PC-9 (cell line): ENCODE measurements around the gene SNX20. TPM values are rescaled to one million over a fixed set of nuclear protein-coding genes. Genes with fewer than 3 reads are reported as not detected.

ENCODE experiments used
- BruUV-seq: library from RNA; stranded (reverse); fragments of 400-500 nt; replicated peaks from 2 replicates; lab custom pipeline; 2021; lab: Mats Ljungman, UMichigan
- CTCF ChIA-PET: fragments of 300-600 bp; sonication (Branson Sonifier 250); formaldehyde crosslinking; loops from one replicate; lab custom pipeline; 2022; ENCODE audit warnings: antibody characterized with exemption; lab: Charles Lee
- POLR2A ChIA-PET: fragments of 300-600 bp; sonication (Branson Sonifier 250); formaldehyde crosslinking; loops from one replicate; lab custom pipeline; 2022; ENCODE audit warnings: antibody characterized with exemption; ENCODE audit not compliant: unreplicated experiment; lab: Charles Lee
- DNase-seq, 2 experiments: peaks; one replicate each; pipeline versions ENCODE4 v3.0.0 to v3.0.0-alpha.2; 2015 to 2022; ENCODE audit warnings: mixed read lengths in 1 of 2
- H2AFZ ChIP-seq: fragments of 200-600 bp; sonication (generic); 2 replicates; pipeline ENCODE4 v1.8.1; 2017; ENCODE audit warnings: antibody characterized with exemption
- H3F3A ChIP-seq: fragments of 200-600 bp; sonication (generic); 2 replicates; pipeline ENCODE4 v1.8.1; 2017; ENCODE audit warnings: antibody characterized with exemption, mild to moderate bottlenecking, low read depth; ENCODE audit not compliant: insufficient read depth
- H3K27ac ChIP-seq: fragments of 200-600 bp; sonication (generic); 2 replicates; pipeline ENCODE4 v1.6.1; 2016; ENCODE audit warnings: mixed run types
- H3K27me3 ChIP-seq: fragments of 200-600 bp; sonication (generic); 2 replicates; pipeline ENCODE4 v1.6.1; 2016; ENCODE audit warnings: low read depth, mixed run types; ENCODE audit not compliant: insufficient read depth
- H3K36me3 ChIP-seq: fragments of 200-600 bp; sonication (generic); 2 replicates; pipeline ENCODE4 v1.6.1; 2016; ENCODE audit warnings: low read depth, mixed run types
- H3K4me1 ChIP-seq: fragments of 200-600 bp; sonication (generic); replicated peaks from 2 replicates; pipeline ENCODE4 v1.6.1; 2016; ENCODE audit warnings: mixed run types; ENCODE audit not compliant: insufficient read depth
- H3K4me2 ChIP-seq: fragments of 200-600 bp; sonication (generic); 2 replicates; pipeline ENCODE4 v1.6.1; 2017; ENCODE audit warnings: mixed run types
- H3K4me3 ChIP-seq: fragments of 200-600 bp; sonication (generic); 2 replicates; pipeline ENCODE4 v1.6.1; 2016; ENCODE audit warnings: mixed run types
- H3K79me2 ChIP-seq: fragments of 200-600 bp; sonication (generic); 2 replicates; pipeline ENCODE4 v1.6.1; 2017; ENCODE audit warnings: low read depth, mixed run types
- H3K9me2 ChIP-seq: fragments of 200-600 bp; sonication (generic); 2 replicates; pipeline ENCODE4 v1.8.1; 2017; ENCODE audit warnings: mild to moderate bottlenecking; ENCODE audit not compliant: insufficient read depth
- H3K9me3 ChIP-seq: fragments of 200-600 bp; sonication (generic); 2 replicates; pipeline ENCODE4 v1.8.1; 2016; ENCODE audit warnings: low read depth; ENCODE audit not compliant: insufficient read depth
- H4K20me1 ChIP-seq: fragments of 200-600 bp; sonication (generic); 2 replicates; pipeline ENCODE4 v1.8.1; 2017; ENCODE audit not compliant: insufficient read depth
- CTCF ChIP-seq: fragments of 200-600 bp; sonication (generic); conservative IDR thresholded peaks from 2 replicates; pipeline ENCODE4 v1.6.1; 2017; ENCODE audit warnings: mixed run types, antibody characterized with exemption, mild to moderate bottlenecking, moderate library complexity
- EZH2 ChIP-seq: fragments of 200-600 bp; sonication (generic); IDR thresholded peaks from 2 replicates; pipeline ENCODE4 v1.8.0; 2017; ENCODE audit warnings: antibody characterized with exemption, low read depth
- intact Hi-C: fragments of 100-400 bp; cut with micrococcal nuclease; formaldehyde crosslinking; loops from one replicate; pipeline ENCODE4 v1.10.0; 2022; ENCODE audit not compliant: unreplicated experiment
- total RNA-seq: library from RNA; stranded (reverse); gene quantifications from 2 replicates; pipeline ENCODE4 v1.2.3, GENCODE V29; 2021

The SNX20 gene
- total RNA-seq, 1 experiment from 2014 or later: not detected

DNA sequence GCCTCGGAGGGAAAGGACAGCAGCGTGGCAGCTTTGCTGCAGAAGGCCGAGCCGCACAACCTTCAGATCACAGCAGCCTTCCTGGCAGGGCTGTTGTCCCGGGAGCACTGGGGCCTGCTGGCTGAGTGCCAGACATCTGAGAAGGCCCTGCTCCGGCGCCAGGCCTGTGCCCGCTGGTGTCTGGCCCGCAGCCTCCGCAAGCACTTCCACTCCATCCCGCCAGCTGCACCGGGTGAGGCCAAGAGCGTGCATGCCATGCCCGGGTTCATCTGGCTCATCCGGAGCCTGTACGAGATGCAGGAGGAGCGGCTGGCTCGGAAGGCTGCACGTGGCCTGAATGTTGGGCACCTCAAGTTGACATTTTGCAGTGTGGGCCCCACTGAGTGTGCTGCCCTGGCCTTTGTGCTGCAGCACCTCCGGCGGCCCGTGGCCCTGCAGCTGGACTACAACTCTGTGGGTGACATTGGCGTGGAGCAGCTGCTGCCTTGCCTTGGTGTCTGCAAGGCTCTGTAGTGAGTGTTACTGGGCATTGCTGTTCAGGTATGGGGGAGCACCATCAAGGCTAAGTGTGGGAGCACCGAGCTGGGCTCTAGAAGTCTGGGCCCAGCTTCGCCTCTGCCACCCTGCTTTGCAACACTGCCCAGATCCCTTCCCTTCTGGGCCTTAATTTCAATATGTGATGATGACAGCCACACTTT is 30.9 kb upstream of the SNX20 start:
- TF ChIP-seq CTCF: no peak
- no peak for TF ChIP-seq EZH2
- Histone ChIP-seq H3F3A (no peaks in the 10 kb centered on the region), H4K20me1 (no peaks in the 10 kb centered on the region), H3K4me3 (no peak overlapping the region), H3K9me3 (no peaks in the 10 kb centered on the region), H3K79me2 (no peaks in the 10 kb centered on the region), H3K4me1 (no peaks in the 10 kb centered on the region), H3K9me2 (no peaks in the 10 kb centered on the region), H3K36me3 (no peaks in the 10 kb centered on the region), H3K4me2 (no peak overlapping the region), H3K27ac (no peak overlapping the region), H2AFZ (no peak overlapping the region), H3K27me3 (no peaks in the 10 kb centered on the region)
- ChIA-PET POLR2A (no interaction called here), CTCF (no interaction called here)
- intact Hi-C loops: no loop called here
- BruUV-seq: no TSS peak
- no peak for DNase-seq

DNA sequence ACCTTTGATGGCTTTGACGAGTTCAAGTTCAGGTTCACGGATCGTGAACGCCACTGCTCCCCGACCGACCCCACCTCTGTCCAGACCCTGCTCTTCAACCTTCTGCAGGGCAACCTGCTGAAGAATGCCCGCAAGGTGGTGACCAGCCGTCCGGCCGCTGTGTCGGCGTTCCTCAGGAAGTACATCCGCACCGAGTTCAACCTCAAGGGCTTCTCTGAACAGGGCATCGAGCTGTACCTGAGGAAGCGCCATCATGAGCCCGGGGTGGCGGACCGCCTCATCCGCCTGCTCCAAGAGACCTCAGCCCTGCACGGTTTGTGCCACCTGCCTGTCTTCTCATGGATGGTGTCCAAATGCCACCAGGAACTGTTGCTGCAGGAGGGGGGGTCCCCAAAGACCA is 29.9 kb upstream of the SNX20 start:
- Histone ChIP-seq H3K4me2 (no peak overlapping the region), H3K4me1 (peaks cover 5% of the 10 kb centered on the region), H3K9me2 (no peaks in the 10 kb centered on the region), H3K79me2 (no peaks in the 10 kb centered on the region), H2AFZ (no peak overlapping the region), H3K27ac (no peak overlapping the region), H3K9me3 (peaks cover 6% of the 10 kb centered on the region; the same call in 1 of the 2 replicates), H4K20me1 (no peaks in the 10 kb centered on the region), H3K4me3 (no peak overlapping the region), H3K36me3 (no peaks in the 10 kb centered on the region), H3K27me3 (no peaks in the 10 kb centered on the region), H3F3A (peaks cover 7% of the 10 kb centered on the region; the same call in 1 of the 2 replicates)
- ChIA-PET CTCF (no interaction called here), POLR2A (no interaction called here)
- intact Hi-C loops: no loop called here
- TF ChIP-seq CTCF (no peak), EZH2 (no peak)
- DNase-seq: no peak
- BruUV-seq: no TSS peak

GRCh38 chr16:50709980-50710379 is 28.9 kb upstream of the SNX20 start:
- no peaks in the 10 kb centered on the region for H3K36me3 ChIP-seq
- TF ChIP-seq EZH2 (no peak), CTCF (no peak)
- no peak overlapping the region for H3K27ac ChIP-seq
- no peak overlapping the region for H3K4me3 ChIP-seq
- intact Hi-C loops: no loop called here
- BruUV-seq: no TSS peak
- ChIA-PET CTCF (no interaction called here), POLR2A (no interaction called here)
- no peaks in the 10 kb centered on the region for H4K20me1 ChIP-seq
- H3K79me2 ChIP-seq: no peaks in the 10 kb centered on the region
- peaks cover 6% of the 10 kb centered on the region; the same call in 1 of the 2 replicates for H3K9me3 ChIP-seq
- no peaks in the 10 kb centered on the region for H3K9me2 ChIP-seq
- H2AFZ ChIP-seq: no peak overlapping the region
- no peaks in the 10 kb centered on the region for H3K27me3 ChIP-seq
- DNase-seq: no peak
- H3F3A ChIP-seq: peaks cover 17% of the 10 kb centered on the region
- peaks cover 15% of the 10 kb centered on the region for H3K4me1 ChIP-seq
- H3K4me2 ChIP-seq: no peak overlapping the region
